Fibroblast of peridontal ligament (primary cell): ENCODE measurements around the gene DHRS3.

Source experiments
- DNase-seq: peaks from one replicate; pipeline ENCODE4 v3.0.0-alpha.2; 2010; ENCODE audit errors: extremely low read depth

Gene DHRS3

GRCh38 chr1:12616709-12617373, 1.2 kb downstream of the DHRS3 start:
- DNase-seq: no peak

- peak; percentile 44 for DNase-seq
Measured at GRCh38 chr1:12615865-12616708, 1.9 kb downstream of the DHRS3 start.

- peak; percentile 50 for DNase-seq
Measured at GRCh38 chr1:12615159-12615864, 2.7 kb downstream of the DHRS3 start.

DNA sequence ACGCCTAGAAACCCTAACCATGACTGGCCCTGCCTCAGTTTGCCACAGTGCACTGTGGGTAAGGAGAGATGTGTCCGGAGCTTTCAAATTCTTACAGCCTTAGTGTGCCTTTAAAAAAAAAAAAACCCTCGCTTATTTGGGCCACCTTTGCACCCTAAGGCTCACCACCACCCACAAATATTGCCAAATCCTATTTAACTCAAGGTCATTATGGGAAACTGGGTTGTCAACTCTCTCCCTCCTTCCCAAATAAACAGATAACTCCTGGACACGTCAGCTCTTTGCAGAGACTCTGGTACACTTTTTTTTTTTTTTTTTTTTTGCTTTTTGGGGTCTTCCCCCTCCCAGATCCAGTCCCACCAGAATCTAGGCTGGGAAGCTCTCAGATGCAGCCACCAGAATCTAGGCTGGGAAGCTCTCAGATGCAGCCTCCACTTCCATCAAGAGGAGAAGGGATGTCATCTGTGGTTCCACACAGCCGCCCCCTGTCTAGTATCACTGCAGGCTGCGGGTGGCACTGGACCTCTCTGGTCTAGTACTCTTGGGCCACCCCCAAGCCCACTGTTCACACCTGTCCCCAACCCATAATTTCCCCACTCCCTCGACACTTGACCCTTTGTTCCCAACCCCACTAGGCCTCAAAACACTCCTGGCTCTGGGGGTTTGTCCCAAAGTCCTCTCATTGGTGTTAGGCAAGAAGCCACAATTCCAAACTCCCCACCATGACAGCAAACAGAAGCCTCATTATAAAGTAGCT, 3.4 kb downstream of the DHRS3 start:
- no peak for DNase-seq

DNA sequence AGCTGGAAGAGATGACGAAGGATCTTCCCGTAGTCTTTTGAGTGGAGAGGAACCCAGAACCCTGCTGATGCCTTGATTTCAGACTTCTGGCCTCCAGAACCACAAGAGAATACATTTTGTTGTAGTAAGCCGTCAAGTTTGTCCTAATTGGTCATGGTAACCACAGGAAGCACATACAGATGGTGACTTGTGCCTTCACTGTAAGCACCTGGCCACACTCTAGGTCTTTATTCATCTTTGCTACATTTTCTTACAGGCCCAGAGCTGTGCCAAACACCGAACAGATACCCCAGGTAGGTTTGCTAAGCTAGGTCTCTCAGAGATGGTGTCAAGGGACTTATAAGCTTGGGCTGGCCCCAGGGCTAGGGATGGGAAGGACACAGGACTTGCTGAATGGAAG, 4.8 kb downstream of the DHRS3 start:
- no peak for DNase-seq

GRCh38 chr1:12610941-12611340, 7.1 kb downstream of the DHRS3 start:
- no peak for DNase-seq

DNA sequence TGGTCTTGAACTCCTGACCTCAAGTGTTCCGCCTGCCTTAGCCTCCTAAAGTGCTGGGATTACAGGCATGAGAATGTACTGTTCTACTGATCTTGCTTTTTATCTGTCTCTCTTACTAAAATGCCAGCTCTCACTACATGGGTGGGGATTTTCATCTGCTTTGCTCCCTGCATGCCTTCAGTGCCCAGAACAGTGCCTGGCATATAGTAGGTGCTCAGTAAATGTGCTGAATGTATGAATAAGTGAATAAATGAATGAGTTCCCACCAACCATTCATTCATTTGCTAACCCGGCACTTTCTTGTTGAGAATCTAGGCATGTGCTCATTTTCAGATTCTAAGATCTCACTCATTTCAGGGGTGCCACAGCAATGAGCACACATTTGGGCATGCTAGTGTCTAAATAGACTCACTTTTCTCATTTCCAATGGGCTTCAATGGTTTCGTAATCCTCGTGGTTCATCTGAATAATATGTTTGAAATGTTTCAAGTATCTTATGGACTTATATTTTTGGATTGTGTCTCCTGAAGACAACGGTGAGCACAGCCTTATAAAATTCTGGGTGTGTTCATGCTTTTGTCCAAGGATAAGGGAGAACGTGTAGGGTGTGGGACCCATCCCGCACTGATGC, 7.6 kb downstream of the DHRS3 start:
- peak; percentile 56 for DNase-seq

DNA sequence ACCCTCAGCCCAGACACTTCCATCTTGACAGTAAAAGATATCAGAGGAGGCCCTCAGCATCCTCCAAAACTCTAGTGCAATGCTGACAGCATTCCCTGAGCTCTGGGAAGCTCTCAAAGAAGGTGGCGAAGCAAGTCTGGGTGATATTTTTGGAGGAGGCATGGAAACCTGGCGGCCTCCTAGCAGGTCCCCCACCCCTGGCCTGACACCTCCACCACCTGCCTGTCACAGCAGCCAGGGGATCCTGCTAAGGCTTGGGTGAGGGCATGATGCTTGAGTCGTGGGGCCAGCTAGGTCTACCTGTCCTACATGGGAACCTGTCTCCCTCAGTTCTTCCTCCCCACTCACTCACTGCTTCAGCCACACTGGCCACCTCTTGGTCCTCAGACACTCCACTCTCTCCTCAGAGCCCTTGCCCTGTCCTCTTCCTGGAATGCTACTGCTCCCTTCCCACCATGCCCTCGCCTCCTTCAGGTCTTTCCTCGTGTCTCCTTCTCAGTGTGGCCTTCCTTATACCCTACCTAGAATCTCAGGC, 8.5 kb downstream of the DHRS3 start:
- no peak for DNase-seq

DNA sequence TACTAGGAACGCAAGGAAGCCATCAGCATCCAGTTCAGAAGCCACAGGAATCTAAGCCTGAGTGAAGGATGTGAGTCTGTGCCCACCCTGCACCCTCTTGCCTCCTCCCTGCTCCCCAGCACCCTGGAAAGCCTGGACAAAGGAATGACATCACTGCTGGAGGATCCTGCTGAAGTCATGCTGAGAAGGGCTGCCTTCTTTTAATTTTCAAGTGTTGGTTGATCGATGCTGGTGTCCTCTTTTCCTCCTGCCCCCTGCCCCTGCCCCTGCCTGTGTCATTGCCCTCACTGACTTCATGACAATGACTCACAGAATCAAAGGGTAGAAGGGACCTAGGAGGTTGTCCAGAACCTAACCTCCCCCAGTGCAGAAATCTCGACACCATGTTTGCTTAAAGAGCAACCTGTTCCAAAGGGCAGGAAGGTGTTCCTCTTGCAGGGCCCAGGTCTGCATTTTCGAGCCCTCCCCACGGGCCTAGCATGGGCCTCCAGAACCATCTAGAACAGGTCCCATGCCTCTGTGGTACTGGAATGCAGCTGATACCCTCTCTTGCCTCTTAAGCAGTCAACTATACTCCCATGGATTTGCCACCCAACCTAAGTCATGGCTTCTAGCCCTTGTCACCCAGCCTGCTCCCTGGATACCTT, 9.6 kb downstream of the DHRS3 start:
- DNase-seq: no peak

DNA sequence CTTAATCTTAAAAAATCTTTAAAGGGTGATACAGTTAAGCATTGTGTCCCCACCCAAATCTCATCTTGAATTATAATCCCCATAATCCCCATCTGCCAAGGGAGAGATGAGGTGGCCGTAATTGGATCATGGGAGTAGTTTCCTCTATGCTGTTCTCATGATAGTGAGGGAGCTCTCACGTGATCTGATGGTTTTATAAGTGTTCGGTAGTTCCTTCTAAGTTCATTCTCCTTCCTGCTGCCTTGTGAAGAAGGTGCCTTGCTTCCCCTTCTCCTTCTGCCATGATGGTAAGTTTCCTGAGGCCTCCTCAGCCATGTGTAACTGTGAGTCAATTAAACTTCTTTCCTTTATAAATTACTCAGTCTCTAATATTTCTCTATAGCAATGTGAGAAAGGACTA, 10.7 kb downstream of the DHRS3 start:
- no peak for DNase-seq

DNA sequence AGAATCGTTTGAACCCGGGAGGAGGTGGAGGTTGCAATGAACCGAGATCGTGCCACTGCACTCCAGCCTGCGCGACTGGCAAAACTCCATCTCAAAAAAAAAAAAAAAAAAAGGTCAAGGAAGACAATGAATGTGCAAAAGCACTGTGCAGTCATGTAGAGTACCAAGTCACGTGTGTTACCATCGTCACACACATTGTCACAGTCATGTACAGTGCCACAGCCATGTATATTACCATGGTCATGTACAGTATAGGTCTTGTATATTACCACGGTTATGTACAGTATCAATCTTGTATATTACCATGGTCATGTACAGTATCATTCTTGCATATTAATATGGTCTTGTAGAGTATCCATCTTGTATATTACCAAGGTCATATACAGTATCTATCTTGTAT, 13.0 kb downstream of the DHRS3 start:
- no peak for DNase-seq

GRCh38 chr1:12604114-12604874, 13.7 kb downstream of the DHRS3 start:
- peak; percentile 92 for DNase-seq

DNA sequence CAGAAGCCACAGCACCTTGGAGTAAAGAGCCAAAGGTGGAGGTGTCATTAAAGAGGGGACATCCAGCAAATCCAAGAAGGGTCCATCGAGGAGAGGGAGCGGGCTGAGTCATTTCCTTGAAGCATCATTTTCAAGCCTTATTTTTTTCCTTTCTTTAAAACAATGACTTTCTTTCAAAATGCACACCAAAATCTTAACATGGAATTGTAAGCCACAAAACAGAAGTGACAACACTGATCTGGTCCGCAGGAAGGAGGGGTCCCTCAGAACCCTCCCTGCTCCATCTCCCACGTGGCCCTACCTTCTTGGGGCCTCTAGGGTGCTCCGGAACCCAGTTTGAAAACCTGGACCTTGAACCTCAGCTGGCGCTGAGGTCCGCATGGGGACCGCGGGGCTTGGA, 14.8 kb downstream of the DHRS3 start:
- no peak for DNase-seq

GRCh38 chr1:12602659-12603024, 15.4 kb downstream of the DHRS3 start:
- DNase-seq: no peak

- DNase-seq: peak; percentile 97
Measured at GRCh38 chr1:12601700-12602658, 16.0 kb downstream of the DHRS3 start.

DNA sequence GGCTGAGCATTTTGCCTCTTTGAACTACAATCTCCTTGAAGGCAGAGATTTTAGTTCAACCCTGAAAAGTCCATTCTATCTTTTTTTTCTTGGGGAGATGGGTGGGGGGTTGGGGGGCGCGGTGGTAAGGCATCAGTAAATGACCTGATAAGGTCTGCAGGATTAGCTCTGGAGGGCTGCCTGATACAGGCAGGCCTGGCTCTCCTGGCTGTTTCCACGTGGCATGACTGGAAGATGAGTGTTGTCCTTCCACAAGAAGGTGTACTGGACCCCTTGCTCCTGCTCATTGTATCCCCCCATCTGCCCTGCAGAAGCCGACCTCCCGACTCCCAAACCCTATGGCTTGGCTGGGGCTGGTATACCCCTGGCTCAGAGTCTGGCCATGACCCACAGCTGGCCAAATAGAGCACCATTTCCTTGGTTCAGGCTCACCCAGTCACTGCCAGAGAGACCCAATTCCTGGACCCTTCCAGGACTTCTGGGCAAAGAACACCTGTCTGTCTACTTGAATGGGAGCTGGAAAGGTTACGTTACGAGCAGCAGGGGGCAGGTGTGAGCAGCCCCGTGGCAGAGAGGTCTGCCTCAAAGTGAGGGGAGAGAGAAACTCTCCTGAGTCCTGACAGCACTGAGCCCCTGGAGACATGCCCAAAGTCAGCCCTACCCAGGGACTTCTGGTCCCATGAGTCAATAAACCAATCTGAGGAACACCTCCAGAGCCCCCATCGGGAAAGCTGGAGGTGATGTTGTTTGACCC, 17.0 kb downstream of the DHRS3 start:
- no peak for DNase-seq

DNA sequence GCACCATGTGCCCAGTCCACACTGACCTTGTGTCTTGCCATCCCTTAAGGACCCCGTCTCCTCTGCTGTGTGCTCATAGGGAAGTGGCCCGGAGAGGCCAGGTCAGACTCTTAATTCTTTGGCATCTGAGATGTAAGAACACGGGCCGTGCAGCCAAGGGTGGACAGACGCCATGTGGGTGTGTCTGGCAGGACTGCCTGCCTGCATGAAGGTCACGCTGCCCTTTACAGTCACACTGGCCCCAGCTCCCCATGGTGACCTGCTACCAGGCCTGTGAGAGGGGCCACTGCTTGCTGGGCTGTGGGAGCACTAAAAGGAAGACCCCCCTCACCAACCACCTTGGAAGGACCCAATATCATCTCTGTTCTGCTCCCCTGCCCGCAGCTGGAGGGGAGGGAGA, 17.7 kb downstream of the DHRS3 start:
- no peak for DNase-seq

- no peak for DNase-seq
Measured at GRCh38 chr1:12599657-12600056, 18.4 kb downstream of the DHRS3 start.
